ENCODE results near the gene NHSL1.

NHSL1 gene

GRCh38 chr6:138443979-138444378 is 55.3 kb downstream of the NHSL1 start:
- TF ChIP-seq, protein P1, sequence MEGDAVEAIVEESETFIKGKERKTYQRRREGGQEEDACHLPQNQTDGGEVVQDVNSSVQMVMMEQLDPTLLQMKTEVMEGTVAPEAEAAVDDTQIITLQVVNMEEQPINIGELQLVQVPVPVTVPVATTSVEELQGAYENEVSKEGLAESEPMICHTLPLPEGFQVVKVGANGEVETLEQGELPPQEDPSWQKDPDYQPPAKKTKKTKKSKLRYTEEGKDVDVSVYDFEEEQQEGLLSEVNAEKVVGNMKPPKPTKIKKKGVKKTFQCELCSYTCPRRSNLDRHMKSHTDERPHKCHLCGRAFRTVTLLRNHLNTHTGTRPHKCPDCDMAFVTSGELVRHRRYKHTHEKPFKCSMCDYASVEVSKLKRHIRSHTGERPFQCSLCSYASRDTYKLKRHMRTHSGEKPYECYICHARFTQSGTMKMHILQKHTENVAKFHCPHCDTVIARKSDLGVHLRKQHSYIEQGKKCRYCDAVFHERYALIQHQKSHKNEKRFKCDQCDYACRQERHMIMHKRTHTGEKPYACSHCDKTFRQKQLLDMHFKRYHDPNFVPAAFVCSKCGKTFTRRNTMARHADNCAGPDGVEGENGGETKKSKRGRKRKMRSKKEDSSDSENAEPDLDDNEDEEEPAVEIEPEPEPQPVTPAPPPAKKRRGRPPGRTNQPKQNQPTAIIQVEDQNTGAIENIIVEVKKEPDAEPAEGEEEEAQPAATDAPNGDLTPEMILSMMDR (IDR thresholded peaks at IDR 0.05; ENCODE audit: insufficient read depth, low read length, poor library complexity, severe bottlenecking) = no peak
- TF ChIP-seq EZH2phosphoT487 (conservative IDR thresholded peaks at IDR 0.05; ENCODE audit: low read length) = no peak
- Histone ChIP-seq H3K9me2 (replicated peaks; ENCODE audit: insufficient read depth, low read length) (no peaks in the 10 kb centered on the region), H3K36me3 (ENCODE audit: low read length) (no peaks in the 10 kb centered on the region), H3K9me3 (ENCODE audit: insufficient read depth, low read length) (no peaks in the 10 kb centered on the region), H3F3A (ENCODE audit: insufficient read depth) (no peaks in the 10 kb centered on the region), H3K4me2 (ENCODE audit: low read depth, low read length, poor library complexity, severe bottlenecking) (no peak overlapping the region), H4K20me1 (ENCODE audit: low read depth, low read length) (no peaks in the 10 kb centered on the region), H3K27me3 (ENCODE audit: low read length) (no peaks in the 10 kb centered on the region), H3K4me3 (ENCODE audit: insufficient read depth, low read length, poor library complexity, severe bottlenecking) (no peak overlapping the region), H2AFZ (ENCODE audit: low read depth, low read length, severe bottlenecking) (no peak overlapping the region), H3K79me2 (ENCODE audit: insufficient read depth, low read length) (no peaks in the 10 kb centered on the region), H3K27ac (ENCODE audit: low read depth, low read length) (no peak overlapping the region), H3K9ac (ENCODE audit: low read length) (no peak overlapping the region)

- H3K4me3 ChIP-seq (ENCODE audit: insufficient read depth, low read length, poor library complexity, severe bottlenecking) = no peak overlapping the region
- H3K27ac ChIP-seq (ENCODE audit: low read depth, low read length) = no peak overlapping the region
- no peaks in the 10 kb centered on the region for H3K36me3 ChIP-seq (ENCODE audit: low read length)
- H2AFZ ChIP-seq (ENCODE audit: low read depth, low read length, severe bottlenecking) = no peak overlapping the region
- H3F3A ChIP-seq (ENCODE audit: insufficient read depth) = no peaks in the 10 kb centered on the region
- no peaks in the 10 kb centered on the region for H4K20me1 ChIP-seq (ENCODE audit: low read depth, low read length)
- H3K9me2 ChIP-seq (replicated peaks; ENCODE audit: insufficient read depth, low read length) = no peaks in the 10 kb centered on the region
- TF ChIP-seq, protein P1 (IDR thresholded peaks at IDR 0.05; ENCODE audit: insufficient read depth, low read length, poor library complexity, severe bottlenecking) = no peak
- TF ChIP-seq EZH2phosphoT487 (conservative IDR thresholded peaks at IDR 0.05; ENCODE audit: low read length) = no peak
- no peak overlapping the region for H3K4me2 ChIP-seq (ENCODE audit: low read depth, low read length, poor library complexity, severe bottlenecking)
- no peaks in the 10 kb centered on the region for H3K79me2 ChIP-seq (ENCODE audit: insufficient read depth, low read length)
- no peak overlapping the region for H3K9ac ChIP-seq (ENCODE audit: low read length)
- no peaks in the 10 kb centered on the region for H3K9me3 ChIP-seq (ENCODE audit: insufficient read depth, low read length)
- no peaks in the 10 kb centered on the region for H3K27me3 ChIP-seq (ENCODE audit: low read length)
Observed at GRCh38 chr6:138442663-138443062, 56.6 kb downstream of the NHSL1 start.

DNA sequence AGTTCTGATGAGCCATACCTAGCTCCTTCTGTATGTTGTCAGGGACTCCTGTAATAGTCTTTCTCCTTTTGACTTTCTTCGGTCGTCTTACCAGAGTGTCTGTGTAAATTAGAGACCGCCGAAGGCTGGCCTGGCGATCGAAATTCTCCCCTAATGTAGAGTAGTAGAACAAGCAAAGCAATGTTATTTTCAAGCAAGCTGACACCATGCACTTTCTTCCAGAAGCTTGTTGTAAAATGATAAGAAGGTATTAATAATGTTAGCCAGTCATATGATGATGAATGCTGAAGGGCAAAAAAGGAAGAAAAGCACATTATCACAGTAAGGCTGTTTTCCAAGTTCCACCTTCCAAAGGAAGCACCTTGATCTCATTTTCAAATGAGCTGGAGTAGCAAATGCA is 57.3 kb downstream of the NHSL1 start:
- Histone ChIP-seq H3K27me3 (ENCODE audit: low read length) (no peaks in the 10 kb centered on the region), H3K9me2 (replicated peaks; ENCODE audit: insufficient read depth, low read length) (no peaks in the 10 kb centered on the region), H3F3A (ENCODE audit: insufficient read depth) (no peaks in the 10 kb centered on the region), H3K36me3 (ENCODE audit: low read length) (no peaks in the 10 kb centered on the region), H3K4me3 (ENCODE audit: insufficient read depth, low read length, poor library complexity, severe bottlenecking) (no peak overlapping the region), H2AFZ (ENCODE audit: low read depth, low read length, severe bottlenecking) (no peak overlapping the region), H3K27ac (ENCODE audit: low read depth, low read length) (no peak overlapping the region), H4K20me1 (ENCODE audit: low read depth, low read length) (no peaks in the 10 kb centered on the region), H3K79me2 (ENCODE audit: insufficient read depth, low read length) (no peaks in the 10 kb centered on the region), H3K9me3 (ENCODE audit: insufficient read depth, low read length) (no peaks in the 10 kb centered on the region), H3K9ac (ENCODE audit: low read length) (no peak overlapping the region), H3K4me2 (ENCODE audit: low read depth, low read length, poor library complexity, severe bottlenecking) (no peak overlapping the region)
- no peak for TF ChIP-seq EZH2phosphoT487 (conservative IDR thresholded peaks at IDR 0.05; ENCODE audit: low read length)
- TF ChIP-seq, protein P1 (IDR thresholded peaks at IDR 0.05; ENCODE audit: insufficient read depth, low read length, poor library complexity, severe bottlenecking) = no peak
